NT2/D1 (cell line): ENCODE measurements around the gene FAM25G.
A peak's percentile ranks its signal among the peaks of the same experiment; 100 is the strongest.

Experiments used
- DNase-seq: peaks from one replicate; pipeline ENCODE4 v3.0.0-alpha.2; 2011; ENCODE audit warnings: low read depth, low spot score
- H3K27me3 ChIP-seq: 2 replicates; pipeline ENCODE4 v1.6.0; 2011; ENCODE audit warnings: mild to moderate bottlenecking; ENCODE audit not compliant: insufficient read length, insufficient read depth
- H3K36me3 ChIP-seq: 2 replicates; pipeline ENCODE4 v1.6.1; 2011; ENCODE audit warnings: mild to moderate bottlenecking, low read length, mixed read lengths; ENCODE audit not compliant: insufficient read depth, insufficient read length
- H3K4me1 ChIP-seq: 2 replicates; pipeline ENCODE4 v1.5.1; 2011; ENCODE audit not compliant: insufficient read depth, insufficient read length
- H3K4me3 ChIP-seq: 2 replicates; pipeline ENCODE4 v1.5.1; 2011; ENCODE audit warnings: low read depth; ENCODE audit not compliant: insufficient read length
- H3K9ac ChIP-seq: 2 replicates; pipeline ENCODE4 v1.6.0; 2011; ENCODE audit warnings: low read depth; ENCODE audit not compliant: insufficient read length
- H3K9me3 ChIP-seq: 2 replicates; pipeline ENCODE4 v1.5.1; 2011; ENCODE audit warnings: mild to moderate bottlenecking, low read length; ENCODE audit not compliant: insufficient read depth
- SUZ12 ChIP-seq: IDR thresholded peaks from 2 replicates; pipeline ENCODE4 v1.6.1; 2011; ENCODE audit not compliant: insufficient read length, insufficient read depth; ENCODE audit errors: extremely low read depth
- YY1 ChIP-seq: IDR thresholded peaks from 2 replicates; pipeline ENCODE4 v1.6.1; 2011; ENCODE audit not compliant: insufficient read length, insufficient read depth
- ZNF274 ChIP-seq: IDR thresholded peaks from 2 replicates; pipeline ENCODE4 v1.6.1; 2011; ENCODE audit warnings: mild to moderate bottlenecking, low read depth, low read length

Gene FAM25G

GRCh38 chr10:47442351-47442750, 49.1 kb downstream of the FAM25G start:
- TF ChIP-seq ZNF274 (no peak), SUZ12 (no peak)
- no peak overlapping the region for H3K4me3 ChIP-seq
- no peak for DNase-seq
- no peaks in the 10 kb centered on the region for H3K36me3 ChIP-seq
- no peaks in the 10 kb centered on the region for H3K4me1 ChIP-seq
- H3K9me3 ChIP-seq = peaks cover 16% of the 10 kb centered on the region
- no peaks in the 10 kb centered on the region for H3K27me3 ChIP-seq
- H3K9ac ChIP-seq = no peak overlapping the region

- no peak for DNase-seq
- H3K4me3 ChIP-seq = no peak overlapping the region
- no peaks in the 10 kb centered on the region for H3K27me3 ChIP-seq
- no peaks in the 10 kb centered on the region for H3K36me3 ChIP-seq
- H3K9ac ChIP-seq = no peak overlapping the region
- H3K9me3 ChIP-seq = peaks cover 16% of the 10 kb centered on the region
- no peak for TF ChIP-seq YY1
- no peak for TF ChIP-seq SUZ12
- TF ChIP-seq ZNF274 = no peak
- no peaks in the 10 kb centered on the region for H3K4me1 ChIP-seq
Measured at GRCh38 chr10:47441938-47442337, 49.6 kb downstream of the FAM25G start.

GRCh38 chr10:47440207-47440606, 51.3 kb downstream of the FAM25G start:
- Histone ChIP-seq H3K36me3 (no peaks in the 10 kb centered on the region), H3K4me1 (no peaks in the 10 kb centered on the region), H3K9ac (no peak overlapping the region), H3K4me3 (no peak overlapping the region), H3K9me3 (peaks cover 2% of the 10 kb centered on the region; the same call in 1 of the 2 replicates), H3K27me3 (no peaks in the 10 kb centered on the region)
- no peak for TF ChIP-seq ZNF274
- TF ChIP-seq SUZ12 = no peak
- no peak for TF ChIP-seq YY1
- DNase-seq = no peak

- DNase-seq = peak; percentile 42
- TF ChIP-seq YY1 (no peak), ZNF274 (no peak), SUZ12 (no peak)
- no peak overlapping the region for H3K9ac ChIP-seq
- H3K4me3 ChIP-seq = no peak overlapping the region
- H3K36me3 ChIP-seq = no peaks in the 10 kb centered on the region
- no peaks in the 10 kb centered on the region for H3K4me1 ChIP-seq
- no peaks in the 10 kb centered on the region for H3K27me3 ChIP-seq
- no peaks in the 10 kb centered on the region for H3K9me3 ChIP-seq
Measured at GRCh38 chr10:47438857-47439474, 52.5 kb downstream of the FAM25G start.
